ENCODE measurements around the gene SRGAP1.

The SRGAP1 gene

GRCh38 chr12:63844391-63845341 is at the start of gene SRGAP1:
Gene SRGAP1 (plus strand): TSS chr12:63844700. CDS start chr12:63844817, 117 bp downstream.
- peak; percentile 37 for DNase-seq

GRCh38 chr12:63795032-63795687 is 49.3 kb upstream of the SRGAP1 start:
- DNase-seq, result no peak

GRCh38 chr12:63795944-63796343 is 48.6 kb upstream of the SRGAP1 start:
- no peak for DNase-seq

GRCh38 chr12:63802012-63802608 is 42.4 kb upstream of the SRGAP1 start:
- peak; percentile 1 for DNase-seq

- no peak for DNase-seq
These were observed 39.8 kb upstream of the SRGAP1 start for GRCh38 chr12:63804746-63805145.

- no peak for DNase-seq
These were observed 38.5 kb upstream of the SRGAP1 start for GRCh38 chr12:63805704-63806672.

- no peak for DNase-seq
These were observed 35.9 kb upstream of the SRGAP1 start for GRCh38 chr12:63808631-63809030.

- no peak for DNase-seq
These were observed 34.9 kb upstream of the SRGAP1 start for GRCh38 chr12:63809566-63809965.

GRCh38 chr12:63811334-63811733 is 33.2 kb upstream of the SRGAP1 start:
- DNase-seq, result no peak

- DNase-seq, result no peak
These were observed 32.7 kb upstream of the SRGAP1 start for GRCh38 chr12:63811755-63812154.

- no peak for DNase-seq
These were observed 30.2 kb upstream of the SRGAP1 start for GRCh38 chr12:63814146-63814772.

- no peak for DNase-seq
These were observed 29.0 kb upstream of the SRGAP1 start for GRCh38 chr12:63815482-63815852.

GRCh38 chr12:63816031-63816430 is 28.5 kb upstream of the SRGAP1 start:
- DNase-seq, result no peak

- DNase-seq, result no peak
These were observed 24.1 kb upstream of the SRGAP1 start for GRCh38 chr12:63820427-63820826.

GRCh38 chr12:63821781-63822251 is 22.7 kb upstream of the SRGAP1 start:
- no peak for DNase-seq

- DNase-seq, result no peak
These were observed 22.1 kb upstream of the SRGAP1 start for GRCh38 chr12:63822352-63822751.

- no peak for DNase-seq
These were observed 21.5 kb upstream of the SRGAP1 start for GRCh38 chr12:63823040-63823439.

GRCh38 chr12:63826006-63826585 is 18.4 kb upstream of the SRGAP1 start:
- DNase-seq, result peak; percentile 24

GRCh38 chr12:63828867-63829266 is 15.6 kb upstream of the SRGAP1 start:
- no peak for DNase-seq

- no peak for DNase-seq
These were observed 8.5 kb upstream of the SRGAP1 start for GRCh38 chr12:63836046-63836445.

GRCh38 chr12:63836936-63837335 is 7.6 kb upstream of the SRGAP1 start:
- no peak for DNase-seq

GRCh38 chr12:63838411-63838810 is 6.1 kb upstream of the SRGAP1 start:
- no peak for DNase-seq
